Epithelial cell of proximal tubule (primary cell): ENCODE data around the gene MAD1L1. TPM values are rescaled to one million over a fixed set of nuclear protein-coding genes. Genes with fewer than 3 reads are reported as not detected.
"Not testable (repeated sequence)": the region's sequence is repeated elsewhere in the genome, so short reads cannot be mapped to it uniquely, and the experiment has no call there.

Experiments used
- DNase-seq: peaks from one replicate; pipeline ENCODE4 v3.0.0-alpha.2; 2011; ENCODE audit warnings: low read depth
- H3K4me3 ChIP-seq: 2 replicates; pipeline ENCODE4 v1.5.1; 2011; ENCODE audit warnings: low read depth, mild to moderate bottlenecking, low read length
- total RNA-seq: library from RNA; depleted of rRNA; stranded (reverse); fragments of >200 nt; gene quantifications from 2 replicates; pipeline ENCODE4 v1.2.3, GENCODE V29; 2015
- TF ChIP-seq, protein P1 (sequence below): conservative IDR thresholded peaks from 2 replicates; pipeline ENCODE4 v1.5.1; 2012; ENCODE audit warnings: low read depth, mild to moderate bottlenecking, low read length

Gene MAD1L1
- total RNA-seq, 1 donor from 2014 or later, result 83.4 TPM

DNA sequence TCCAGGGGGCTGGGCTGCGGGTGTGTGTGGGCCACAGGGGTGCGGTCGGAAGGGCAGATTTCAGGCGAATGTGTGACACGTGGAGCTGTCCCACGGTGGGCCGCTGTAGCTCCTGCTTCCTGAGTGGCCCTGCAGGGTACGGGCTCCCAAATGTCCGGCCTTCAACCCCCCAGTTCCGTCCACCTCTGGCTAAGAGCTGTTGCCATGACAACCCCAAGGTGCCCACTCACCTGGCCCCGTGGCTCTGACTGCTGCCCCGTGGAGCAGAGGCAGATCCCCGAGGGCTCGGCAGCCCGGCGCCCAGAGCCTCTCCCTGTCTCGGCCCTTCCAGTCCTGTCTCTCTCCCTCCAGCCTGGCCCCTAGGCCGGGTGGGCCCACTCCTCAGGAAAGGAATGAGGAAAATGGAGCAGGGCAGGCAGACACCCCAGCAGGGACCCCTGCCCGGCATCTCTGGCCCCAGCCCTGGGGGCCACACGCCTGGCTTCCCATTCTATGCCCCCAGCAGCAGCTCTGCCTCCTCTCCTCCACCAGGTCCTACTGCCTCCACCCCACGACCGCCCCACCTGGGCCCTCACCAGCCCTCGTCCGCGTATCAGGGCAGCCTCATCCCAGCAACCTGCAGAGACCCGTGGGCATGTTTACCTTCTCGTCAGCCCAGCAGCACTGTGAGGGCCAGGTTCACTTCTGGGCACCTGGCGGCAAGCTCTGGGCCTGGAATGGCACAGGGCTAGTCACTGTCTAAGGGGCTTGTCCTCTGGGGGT, 347.1 kb downstream of the MAD1L1 start:
- TF ChIP-seq, protein P1, sequence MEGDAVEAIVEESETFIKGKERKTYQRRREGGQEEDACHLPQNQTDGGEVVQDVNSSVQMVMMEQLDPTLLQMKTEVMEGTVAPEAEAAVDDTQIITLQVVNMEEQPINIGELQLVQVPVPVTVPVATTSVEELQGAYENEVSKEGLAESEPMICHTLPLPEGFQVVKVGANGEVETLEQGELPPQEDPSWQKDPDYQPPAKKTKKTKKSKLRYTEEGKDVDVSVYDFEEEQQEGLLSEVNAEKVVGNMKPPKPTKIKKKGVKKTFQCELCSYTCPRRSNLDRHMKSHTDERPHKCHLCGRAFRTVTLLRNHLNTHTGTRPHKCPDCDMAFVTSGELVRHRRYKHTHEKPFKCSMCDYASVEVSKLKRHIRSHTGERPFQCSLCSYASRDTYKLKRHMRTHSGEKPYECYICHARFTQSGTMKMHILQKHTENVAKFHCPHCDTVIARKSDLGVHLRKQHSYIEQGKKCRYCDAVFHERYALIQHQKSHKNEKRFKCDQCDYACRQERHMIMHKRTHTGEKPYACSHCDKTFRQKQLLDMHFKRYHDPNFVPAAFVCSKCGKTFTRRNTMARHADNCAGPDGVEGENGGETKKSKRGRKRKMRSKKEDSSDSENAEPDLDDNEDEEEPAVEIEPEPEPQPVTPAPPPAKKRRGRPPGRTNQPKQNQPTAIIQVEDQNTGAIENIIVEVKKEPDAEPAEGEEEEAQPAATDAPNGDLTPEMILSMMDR, result no peak
- no peak overlapping the region for H3K4me3 ChIP-seq
- DNase-seq, result no peak

- H3K4me3 ChIP-seq, result no peak overlapping the region
- TF ChIP-seq, protein P1, result no peak
- no peak for DNase-seq
These were observed 348.0 kb downstream of the MAD1L1 start for GRCh38 chr7:1884583-1885350.

- no peak overlapping the region for H3K4me3 ChIP-seq
- no peak for DNase-seq
- TF ChIP-seq, protein P1, result peak; percentile 9
These were observed 348.7 kb downstream of the MAD1L1 start for GRCh38 chr7:1883834-1884582.

DNA sequence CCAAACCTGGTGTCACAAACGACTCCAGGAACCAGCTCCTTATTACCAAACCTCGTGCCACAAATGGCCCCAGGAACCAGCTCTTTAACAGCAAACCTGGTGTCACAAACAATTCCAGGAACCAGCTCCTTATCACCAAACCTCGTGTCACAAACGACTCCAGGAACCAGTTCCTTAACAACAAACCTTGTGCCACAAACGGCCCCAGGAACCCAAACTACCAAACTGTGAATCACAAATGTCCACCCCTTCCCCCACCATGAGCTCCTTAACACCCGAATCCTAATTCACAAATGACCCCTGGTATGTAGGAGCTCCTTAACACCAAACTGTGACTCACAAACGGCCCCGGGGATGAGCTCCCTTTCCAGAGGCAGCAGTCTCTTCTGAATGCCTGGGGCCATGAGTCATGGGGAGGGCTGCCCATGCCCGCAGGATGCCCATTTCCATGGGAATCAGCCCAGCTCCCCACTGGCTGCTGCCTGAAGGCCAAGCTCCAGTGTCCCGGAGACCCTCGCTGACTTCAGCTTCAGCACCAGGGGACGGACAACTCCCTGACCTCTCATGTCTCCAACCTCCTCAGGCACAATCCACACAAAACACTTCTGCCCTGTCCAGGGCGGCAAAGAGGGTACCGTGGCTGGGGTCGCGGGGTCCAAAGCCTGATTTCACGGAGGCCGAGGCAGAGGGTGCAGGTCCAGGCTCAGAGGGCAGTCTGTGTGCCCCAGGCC, 349.5 kb downstream of the MAD1L1 start:
- TF ChIP-seq, protein P1, result no peak
- peak; percentile 26 for DNase-seq
- no peak overlapping the region for H3K4me3 ChIP-seq

DNA sequence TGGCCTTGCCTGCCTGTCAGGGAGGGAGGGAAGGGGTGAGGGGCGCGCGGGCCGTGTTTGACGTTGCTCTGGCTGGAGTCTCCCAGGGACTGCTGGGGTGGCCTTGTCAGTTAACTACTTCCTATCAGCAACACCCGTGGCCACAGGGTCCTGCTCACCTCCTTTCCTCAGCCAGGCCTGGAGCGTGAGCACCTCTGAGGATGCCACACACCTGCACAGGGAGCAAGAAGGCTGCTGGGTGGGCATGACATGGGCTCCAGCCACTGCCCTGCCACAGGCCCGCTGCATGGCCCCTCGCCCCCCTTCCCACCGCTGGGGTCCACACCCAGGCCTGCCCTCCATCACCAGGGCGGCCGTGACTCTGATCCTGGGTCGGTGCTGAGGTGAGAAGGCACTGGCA, 350.3 kb downstream of the MAD1L1 start:
- TF ChIP-seq, protein P1, result no peak
- no peak overlapping the region for H3K4me3 ChIP-seq
- DNase-seq, result no peak

DNA sequence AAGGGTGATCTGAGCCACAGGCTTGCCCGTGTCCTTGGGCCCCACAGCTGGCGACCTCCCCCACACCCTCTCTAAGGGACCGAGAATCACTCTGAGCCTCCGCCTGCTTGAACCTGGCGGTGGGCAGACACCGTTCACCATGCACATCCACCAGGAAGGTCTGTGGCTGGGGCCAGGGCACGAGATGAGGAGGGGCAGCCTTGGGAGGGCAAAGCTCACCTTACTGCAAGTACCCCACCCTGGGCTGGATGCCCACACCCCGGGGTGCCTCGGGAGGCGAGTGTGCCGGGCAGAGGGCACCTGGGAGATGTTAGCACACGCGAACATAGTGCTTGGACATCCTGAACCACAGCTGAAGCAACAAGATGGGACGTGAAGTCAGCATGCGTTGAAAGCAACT, 350.8 kb downstream of the MAD1L1 start:
- TF ChIP-seq, protein P1, result no peak
- DNase-seq, result no peak
- no peak overlapping the region for H3K4me3 ChIP-seq

GRCh38 chr7:1876641-1877040, 356.1 kb downstream of the MAD1L1 start:
- not testable (repeated sequence) for DNase-seq, H3K4me3 ChIP-seq
